ENCODE results near the gene EGR1. TPM values are rescaled to one million over a fixed set of nuclear protein-coding genes. Genes with fewer than 3 reads are reported as not detected.

Gene EGR1
- total and polyA plus RNA-seq, 2 of the 4 experiments (the other 2 are of a cell fraction) = 2.9 to 104 TPM

- in situ Hi-C loops (cut with MboI; ENCODE audit: low sequenced_read_pairs) = no loop called here
- no TSS peak for BruUV-seq (replicated peaks)
Measured at GRCh38 chr5:138514021-138514420, 48.7 kb downstream of the EGR1 start.

More at GRCh38 chr5:138514021-138514420, 48.7 kb downstream of the EGR1 start:
- Histone ChIP-seq H3K27me3 (ENCODE audit: control insufficient read depth, insufficient read depth, low read length) (no peaks in the 10 kb centered on the region), H3K27ac (ENCODE audit: insufficient read depth, low read length) (no peak overlapping the region), H3K9me3 (ENCODE audit: control insufficient read depth, insufficient read depth, low read length) (no peaks in the 10 kb centered on the region), H3K79me1 (ENCODE audit: low read depth in 1 of 2, low read length in 2 of 2) (peaks cover 19 to 53% of the 10 kb centered on the region in 2 experiments), H3K4ac (ENCODE audit: low read depth, low read length) (no peak overlapping the region), H3K18ac (ENCODE audit: low read depth, low read length) (no peak overlapping the region), H4K91ac (ENCODE audit: insufficient read depth, low read depth, low read length) (no peak overlapping the region), H4K5ac (ENCODE audit: low read depth, low read length) (no peak overlapping the region), H3K9ac (ENCODE audit: low read depth, low read length) (no peak overlapping the region), H3K4me2 (ENCODE audit: low read depth, low read length) (no peak overlapping the region), H2AK9ac (replicated peaks; ENCODE audit: low read depth, low read length, poor library complexity) (no peak overlapping the region), H3K23ac (ENCODE audit: low read depth, low read length) (no peak overlapping the region), H4K8ac (ENCODE audit: low read depth in 2 of 2, low read length in 2 of 2) (no peak overlapping the region), H3K14ac (replicated peaks; ENCODE audit: low read depth, low read length) (no peak overlapping the region), H3K4me3 (ENCODE audit: insufficient read depth, low read depth, low read length) (no peak overlapping the region), H2BK20ac (ENCODE audit: low read depth, low read length) (no peak overlapping the region), H4K20me1 (ENCODE audit: insufficient read depth, low read length) (peaks cover 21% of the 10 kb centered on the region), H3K36me3 (ENCODE audit: control insufficient read depth, insufficient read depth, low read length) (peaks cover 57% of the 10 kb centered on the region), H2AK5ac (ENCODE audit: low read depth, low read length) (no peak overlapping the region), H2BK15ac (ENCODE audit: low read depth, low read length) (no peak overlapping the region), H2BK5ac (ENCODE audit: low read depth, low read length, poor library complexity, severe bottlenecking) (no peak overlapping the region), H3K56ac (ENCODE audit: extremely low read depth, insufficient read depth, low read length) (no peak overlapping the region), H2AFZ (replicated peaks; ENCODE audit: low read length, poor library complexity) (no peak overlapping the region), H3K4me1 (ENCODE audit: control insufficient read depth, insufficient read depth, low read length) (0 out of 2 replicates have a peak, but pooled peaks cover 1% of the 10 kb centered on the region), H2BK120ac (ENCODE audit: low read depth, low read length) (no peak overlapping the region), H3K9me1 (ENCODE audit: insufficient read depth, low read length) (no peaks in the 10 kb centered on the region)
- no peak for ATAC-seq (ENCODE audit: low read depth)
- TF ChIP-seq MAZ (IDR thresholded peaks at IDR 0.05; ENCODE audit: borderline replicate concordance, low read depth, low read length) = no peak
- no peak for TF ChIP-seq ELK1 (IDR thresholded peaks at IDR 0.05; ENCODE audit: borderline replicate concordance, low read depth, low read length)
- TF ChIP-seq FOS (IDR thresholded peaks at IDR 0.05; ENCODE audit: low read depth, low read length) = no peak
- no peak for TF ChIP-seq NFE2L2 (IDR thresholded peaks at IDR 0.05; ENCODE audit: low read depth, low read length)
- no peak for TF ChIP-seq CEBPB (IDR thresholded peaks at IDR 0.05; ENCODE audit: low read depth, low read length)
- TF ChIP-seq POLR2A (IDR thresholded peaks at IDR 0.05; ENCODE audit: low read depth, low read length) = no peak
- TF ChIP-seq, protein P1, sequence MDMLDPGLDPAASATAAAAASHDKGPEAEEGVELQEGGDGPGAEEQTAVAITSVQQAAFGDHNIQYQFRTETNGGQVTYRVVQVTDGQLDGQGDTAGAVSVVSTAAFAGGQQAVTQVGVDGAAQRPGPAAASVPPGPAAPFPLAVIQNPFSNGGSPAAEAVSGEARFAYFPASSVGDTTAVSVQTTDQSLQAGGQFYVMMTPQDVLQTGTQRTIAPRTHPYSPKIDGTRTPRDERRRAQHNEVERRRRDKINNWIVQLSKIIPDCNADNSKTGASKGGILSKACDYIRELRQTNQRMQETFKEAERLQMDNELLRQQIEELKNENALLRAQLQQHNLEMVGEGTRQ (IDR thresholded peaks at IDR 0.05; ENCODE audit: low read depth, low read length) = no peak
- TF ChIP-seq BHLHE40 (IDR thresholded peaks at IDR 0.05; ENCODE audit: low read depth, low read length) = no peak
- TF ChIP-seq RFX5 (IDR thresholded peaks at IDR 0.05; ENCODE audit: low read depth, low read length) = no peak
- TF ChIP-seq MAFK (IDR thresholded peaks at IDR 0.05; ENCODE audit: low read depth, low read length) = no peak
- TF ChIP-seq RCOR1 (IDR thresholded peaks at IDR 0.05; ENCODE audit: insufficient replicate concordance, low read length) = no peak
- TF ChIP-seq RAD21 (IDR thresholded peaks at IDR 0.05; ENCODE audit: low read length) = no peak
- TF ChIP-seq SMC3 (IDR thresholded peaks at IDR 0.05; ENCODE audit: low read depth, low read length) = no peak
- no peak for TF ChIP-seq MXI1 (IDR thresholded peaks at IDR 0.05; ENCODE audit: borderline replicate concordance, low read depth, low read length)
- TF ChIP-seq, protein P2, sequence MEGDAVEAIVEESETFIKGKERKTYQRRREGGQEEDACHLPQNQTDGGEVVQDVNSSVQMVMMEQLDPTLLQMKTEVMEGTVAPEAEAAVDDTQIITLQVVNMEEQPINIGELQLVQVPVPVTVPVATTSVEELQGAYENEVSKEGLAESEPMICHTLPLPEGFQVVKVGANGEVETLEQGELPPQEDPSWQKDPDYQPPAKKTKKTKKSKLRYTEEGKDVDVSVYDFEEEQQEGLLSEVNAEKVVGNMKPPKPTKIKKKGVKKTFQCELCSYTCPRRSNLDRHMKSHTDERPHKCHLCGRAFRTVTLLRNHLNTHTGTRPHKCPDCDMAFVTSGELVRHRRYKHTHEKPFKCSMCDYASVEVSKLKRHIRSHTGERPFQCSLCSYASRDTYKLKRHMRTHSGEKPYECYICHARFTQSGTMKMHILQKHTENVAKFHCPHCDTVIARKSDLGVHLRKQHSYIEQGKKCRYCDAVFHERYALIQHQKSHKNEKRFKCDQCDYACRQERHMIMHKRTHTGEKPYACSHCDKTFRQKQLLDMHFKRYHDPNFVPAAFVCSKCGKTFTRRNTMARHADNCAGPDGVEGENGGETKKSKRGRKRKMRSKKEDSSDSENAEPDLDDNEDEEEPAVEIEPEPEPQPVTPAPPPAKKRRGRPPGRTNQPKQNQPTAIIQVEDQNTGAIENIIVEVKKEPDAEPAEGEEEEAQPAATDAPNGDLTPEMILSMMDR (conservative IDR thresholded peaks at IDR 0.05; ENCODE audit: low read depth, low read length) = no peak
- TF ChIP-seq CHD1 (IDR thresholded peaks at IDR 0.05; ENCODE audit: low read depth, low read length) = no peak
- dilution Hi-C loops (cut with HindIII; ENCODE audit: low sequenced_read_pairs, unreplicated experiment) (no loop called here), intact Hi-C loops (cut with micrococcal nuclease) (no loop called here)
- ChIA-PET POLR2A (ENCODE audit: unreplicated experiment) (no interaction called here), CTCF (no interaction called here)
- WGBS, 2 experiments (ENCODE audit: extremely low coverage in 2 of 2, insufficient read length in 1 of 2) = no CpG with 5 or more reads among the region's 1 CpG
- DNase-seq = no peak

Measured in IMR-90 (cell line).